GM18951 (cell line): ENCODE data around the gene ARL17B.
"Not testable (repeated sequence)": the region's sequence is repeated elsewhere in the genome, so short reads cannot be mapped to it uniquely, and the experiment has no call there.

ENCODE experiments used
- POLR2A ChIP-seq: IDR thresholded peaks from 4 replicates; pipeline ENCODE4 v1.6.1; 2011; ENCODE audit warnings: mild to moderate bottlenecking; ENCODE audit not compliant: insufficient read length, insufficient read depth; ENCODE audit errors: extremely low read depth
- in situ Hi-C: fragments of 300-500 bp; cut with MboI; formaldehyde crosslinking; loops from one replicate; pipeline ENCODE4 v1.12.0; 2022; ENCODE audit warnings: low sequenced_read_pairs, mixed read lengths, inconsistent platforms; ENCODE audit not compliant: unreplicated experiment

The ARL17B gene

DNA sequence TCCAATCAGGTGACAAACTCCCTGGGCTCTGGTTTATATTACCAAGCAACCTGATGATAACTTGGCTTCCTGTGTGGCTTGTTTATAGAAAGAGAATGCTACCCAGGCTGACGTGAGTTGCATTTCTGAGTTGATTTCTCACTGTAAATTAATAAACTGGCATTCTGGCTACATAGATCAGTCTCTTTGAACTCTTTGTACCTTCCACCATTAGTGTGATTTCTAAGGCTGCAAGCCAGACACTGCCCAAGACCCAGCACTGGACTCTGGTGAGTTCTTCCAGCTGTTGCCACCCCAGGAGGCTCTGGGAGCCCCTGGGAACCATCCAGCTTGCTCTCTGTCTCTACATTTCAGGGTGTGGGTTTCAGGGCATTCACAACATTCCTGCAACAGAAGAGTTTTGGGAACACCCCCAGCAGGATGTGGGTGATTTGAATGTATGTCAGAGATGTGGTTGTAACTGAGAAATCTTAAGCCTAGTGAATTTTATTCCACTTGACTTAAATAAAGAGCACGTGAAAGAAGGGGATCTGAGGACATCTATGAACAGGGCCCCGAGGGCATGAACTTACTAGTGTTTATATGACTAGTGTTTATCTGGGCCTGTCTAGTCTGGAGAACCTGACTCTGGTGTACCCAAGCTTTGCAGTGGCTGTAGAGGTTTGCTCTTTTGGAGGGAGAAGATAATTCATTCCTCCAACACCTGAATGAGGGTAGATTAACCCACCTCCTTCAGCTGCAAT, 96.9 kb downstream of the ARL17B start:
- no peak for TF ChIP-seq POLR2A
- in situ Hi-C loops: loop anchor here (25.0 kb wide), 1 partner anchor 98 kb away; the partner anchor contains the start of gene ARL17B

DNA sequence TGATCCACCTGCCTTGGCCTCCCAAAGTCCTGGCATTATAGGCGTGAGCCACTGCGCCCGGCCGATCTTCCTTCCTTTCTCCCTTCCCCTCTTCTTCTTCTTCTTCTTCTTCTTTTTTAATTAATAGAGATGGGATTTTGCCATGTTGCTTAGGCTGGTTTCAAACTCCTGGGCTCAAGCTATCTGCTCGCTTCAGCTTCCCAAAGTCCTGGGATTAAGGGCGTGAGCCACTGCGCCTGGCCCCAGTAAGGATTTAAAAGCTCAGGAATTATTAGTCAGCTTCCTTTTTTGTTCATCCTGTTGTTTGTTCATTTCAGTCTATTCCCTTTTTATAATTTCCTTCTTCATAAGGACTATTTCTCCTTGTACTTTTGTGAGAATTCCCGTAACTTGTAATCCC, 99.3 kb downstream of the ARL17B start:
- TF ChIP-seq POLR2A: no peak
- in situ Hi-C loops: loop anchor here (25.0 kb wide), 1 partner anchor 100 kb away; the partner anchor contains the start of gene ARL17B

DNA sequence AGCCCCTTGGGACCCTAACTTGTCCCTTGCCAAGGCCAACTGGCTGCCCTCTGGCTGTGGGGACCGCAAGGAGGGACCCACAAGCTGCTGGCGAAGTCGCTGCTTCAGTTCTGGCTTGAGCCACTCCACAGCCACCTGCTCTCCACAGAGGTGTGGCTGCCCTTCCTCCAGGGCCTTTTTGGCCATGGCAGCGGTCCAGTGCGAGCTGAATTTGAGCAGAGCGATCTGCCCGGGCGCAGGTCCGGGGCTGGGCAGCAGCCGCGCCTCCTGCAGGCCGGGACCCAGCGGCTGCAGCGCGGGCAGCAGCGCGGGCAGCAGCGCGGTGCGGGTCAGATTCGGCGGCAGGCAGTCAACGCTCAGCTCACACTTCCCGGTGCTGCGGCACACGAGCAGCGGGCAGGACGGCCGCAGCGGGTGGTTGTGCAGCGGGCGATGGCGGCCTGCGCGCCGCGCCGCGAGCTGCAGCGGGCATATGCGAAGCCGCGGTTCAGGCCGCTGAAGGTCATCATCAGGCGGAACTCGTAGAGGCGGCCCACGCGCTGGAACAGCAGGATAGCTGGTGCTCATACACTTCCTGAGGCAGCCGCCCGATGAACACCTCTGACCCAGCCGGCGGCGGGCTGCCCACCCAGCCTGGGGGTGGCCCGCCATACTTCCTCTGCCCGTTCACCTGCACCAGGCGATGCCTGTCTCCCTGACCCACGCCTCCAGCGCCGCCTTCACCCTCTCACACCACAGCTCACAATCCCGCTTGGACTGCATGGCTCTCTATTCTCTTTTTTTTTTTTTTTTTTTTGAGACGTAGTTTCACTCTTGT, 101.5 kb downstream of the ARL17B start:
- in situ Hi-C loops: loop anchor here (5.0 to 25.0 kb wide), 2 partner anchors 102 to 668 kb away; partner anchors contain the start of gene ARL17B

DNA sequence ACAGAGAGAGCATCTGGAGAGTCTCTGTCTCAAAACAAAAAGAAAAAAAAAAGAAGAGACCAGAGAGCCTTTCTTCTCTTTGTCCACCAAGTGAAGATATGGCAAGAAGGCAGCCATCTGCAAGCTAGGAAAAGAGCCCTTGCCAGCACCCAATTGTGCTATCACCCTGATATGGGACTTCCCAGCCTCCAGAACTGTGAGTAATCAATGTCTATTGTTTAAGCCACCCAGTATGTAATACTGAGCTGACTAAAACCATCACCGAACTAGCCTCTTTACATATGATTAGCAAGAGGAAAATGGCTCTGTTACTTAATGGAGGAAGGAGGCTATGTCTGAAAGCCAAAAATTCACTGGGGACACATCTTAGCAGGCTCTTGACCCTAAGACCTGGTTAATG, 105.2 kb downstream of the ARL17B start:
- in situ Hi-C loops: loop anchor here (5.0 to 25.0 kb wide), 2 partner anchors 106 to 664 kb away; partner anchors contain the start of gene ARL17B

DNA sequence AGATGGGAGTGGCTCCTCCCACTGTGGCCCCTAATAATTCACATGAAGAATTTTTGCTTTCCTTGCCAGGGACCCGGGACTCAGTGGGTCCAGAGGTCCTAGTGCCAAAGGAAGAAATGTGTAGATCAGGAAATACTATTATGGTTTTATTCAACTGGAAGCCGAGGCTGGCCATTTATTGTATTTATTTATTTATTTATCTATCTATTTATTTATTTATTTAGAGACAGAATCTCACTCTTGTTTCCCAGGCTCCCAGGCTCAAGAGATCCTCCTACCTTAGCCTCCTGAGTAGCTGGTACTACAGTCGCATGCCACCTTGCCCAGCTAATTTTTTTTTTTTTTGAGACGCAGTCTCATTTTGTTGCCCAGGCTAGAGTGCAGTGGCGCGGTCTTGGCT, 107.4 kb downstream of the ARL17B start:
- in situ Hi-C loops: loop anchor here (25.0 kb wide), 1 partner anchor 108 kb away; the partner anchor contains the start of gene ARL17B

DNA sequence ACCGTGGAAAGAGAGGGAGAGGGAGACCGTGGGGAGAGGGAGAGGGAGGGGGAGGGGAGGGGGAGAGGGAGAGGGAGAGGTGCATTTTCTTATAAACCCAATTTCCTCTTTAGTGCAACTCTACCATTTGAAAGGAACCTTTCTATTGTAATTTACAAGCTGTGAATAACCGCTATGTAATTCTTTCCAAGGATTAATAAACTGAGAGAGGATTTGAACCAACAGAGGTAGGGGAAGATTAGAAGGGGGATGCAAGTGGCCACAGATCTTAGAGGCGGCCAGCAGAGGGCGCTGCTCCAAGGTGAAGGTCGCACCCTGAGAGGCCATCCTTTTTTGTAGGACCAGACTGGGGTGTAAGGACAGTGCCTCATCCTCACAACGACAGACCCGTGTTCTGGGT, 107.8 kb downstream of the ARL17B start:
- in situ Hi-C loops: loop anchor here (25.0 kb wide), 1 partner anchor 109 kb away; the partner anchor contains the start of gene ARL17B

DNA sequence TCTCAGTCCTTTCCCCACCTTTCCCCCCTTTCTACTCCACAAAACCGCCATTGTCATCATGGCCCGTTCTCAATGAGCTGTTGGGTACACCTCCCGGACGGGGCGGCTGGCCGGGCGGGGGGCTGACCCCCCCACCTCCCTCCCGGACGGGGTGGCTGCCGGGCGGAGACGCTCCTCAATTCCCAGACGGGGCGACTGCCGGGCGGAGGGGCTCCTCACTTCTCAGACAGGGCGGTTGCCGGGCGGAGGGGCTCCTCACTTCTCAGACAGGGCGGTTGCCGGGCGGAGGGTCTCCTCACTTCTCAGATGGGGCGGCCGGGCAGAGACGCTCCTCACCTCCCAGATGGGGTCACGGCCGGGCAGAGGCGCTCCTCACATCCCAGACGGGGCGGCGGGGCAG, 108.8 kb downstream of the ARL17B start:
- in situ Hi-C loops: loop anchor here (25.0 kb wide), 1 partner anchor 109 kb away; the partner anchor contains the start of gene ARL17B

DNA sequence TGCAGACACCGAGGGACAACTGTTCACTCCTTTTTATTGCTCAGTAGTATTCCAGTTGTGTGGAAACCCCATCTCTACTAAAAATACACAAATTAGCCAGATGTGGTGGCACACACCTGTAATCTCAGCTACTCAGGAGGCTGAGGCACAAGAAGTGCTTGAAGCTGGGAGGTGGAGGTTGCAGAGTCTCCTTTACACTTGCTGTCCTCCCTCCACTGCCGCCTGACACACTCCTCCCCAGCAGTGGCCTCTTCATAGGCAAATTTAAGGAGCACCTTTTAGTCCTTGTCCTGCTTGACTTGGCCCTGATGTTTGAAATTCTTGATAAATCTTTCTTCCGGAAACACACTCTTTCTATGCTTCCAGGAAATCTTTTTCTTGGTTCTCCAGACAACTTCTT, 112.4 kb downstream of the ARL17B start:
- in situ Hi-C loops: not testable (repeated sequence)

DNA sequence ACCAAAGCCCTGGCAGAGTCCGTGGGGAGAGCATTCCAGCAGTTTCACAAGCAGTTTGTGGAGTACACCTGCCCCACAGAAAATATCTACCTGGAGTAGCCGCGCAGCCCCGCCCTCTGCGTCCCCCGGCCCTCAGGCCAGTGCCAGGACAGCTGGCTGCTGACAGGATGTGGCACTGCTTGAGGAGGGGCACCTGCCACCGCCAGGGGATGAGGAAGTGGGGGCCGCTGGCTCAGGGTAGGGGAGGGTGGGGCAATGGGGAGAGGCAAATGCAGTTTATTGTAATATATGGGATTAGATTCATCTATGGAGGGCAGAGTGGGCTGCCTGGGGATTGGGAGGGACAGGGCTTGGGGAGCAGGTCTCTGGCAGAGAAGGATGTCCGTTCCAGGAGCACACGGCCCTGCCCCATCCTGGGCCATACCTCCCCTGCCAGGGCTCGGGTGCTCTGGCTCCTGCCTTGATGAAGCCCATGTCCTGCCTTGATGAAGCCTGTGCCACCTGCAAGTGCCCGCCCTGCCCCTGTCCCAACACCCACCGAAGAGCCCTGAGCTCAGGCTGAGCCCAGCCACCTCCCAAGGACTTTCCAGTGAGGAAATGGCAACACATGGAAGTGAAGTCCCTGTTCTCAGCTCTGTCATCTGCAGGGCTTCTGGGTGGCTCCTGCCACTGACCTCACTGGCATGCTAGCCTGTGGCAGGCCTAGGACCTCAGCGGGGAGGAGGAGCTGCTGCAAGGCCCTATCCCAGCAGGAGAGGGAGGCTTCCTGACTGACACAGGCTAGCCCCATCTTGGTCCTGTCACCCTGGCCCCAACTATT, 116.4 kb downstream of the ARL17B start:
- in situ Hi-C loops: not testable (repeated sequence)

DNA sequence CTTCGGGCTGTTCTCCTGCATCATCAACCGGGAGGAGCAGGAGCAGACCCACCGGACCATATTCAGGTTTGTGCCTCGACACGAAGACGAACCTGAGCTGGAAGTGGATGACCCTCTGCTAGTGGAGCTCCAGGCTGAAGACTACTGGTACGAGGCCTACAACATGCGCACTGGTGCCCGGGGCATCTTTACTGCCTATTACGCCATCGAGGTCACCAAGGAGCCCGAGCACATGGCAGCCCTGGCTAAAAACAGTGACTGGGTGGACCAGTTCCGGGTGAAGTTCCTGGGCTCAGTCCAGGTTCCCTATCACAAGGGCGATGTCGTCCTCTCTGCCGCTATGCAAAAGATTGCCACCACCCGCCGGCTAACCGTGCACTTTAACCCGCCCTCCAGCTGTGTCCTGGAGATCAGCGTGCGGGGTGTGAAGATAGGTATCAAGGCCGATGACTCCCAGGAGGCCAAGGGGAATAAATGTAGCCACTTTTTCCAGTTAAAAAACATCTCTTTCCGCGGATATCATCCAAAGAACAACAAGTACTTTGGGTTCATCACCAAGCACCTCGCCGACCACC, 117.1 kb downstream of the ARL17B start:
- in situ Hi-C loops: not testable (repeated sequence)

DNA sequence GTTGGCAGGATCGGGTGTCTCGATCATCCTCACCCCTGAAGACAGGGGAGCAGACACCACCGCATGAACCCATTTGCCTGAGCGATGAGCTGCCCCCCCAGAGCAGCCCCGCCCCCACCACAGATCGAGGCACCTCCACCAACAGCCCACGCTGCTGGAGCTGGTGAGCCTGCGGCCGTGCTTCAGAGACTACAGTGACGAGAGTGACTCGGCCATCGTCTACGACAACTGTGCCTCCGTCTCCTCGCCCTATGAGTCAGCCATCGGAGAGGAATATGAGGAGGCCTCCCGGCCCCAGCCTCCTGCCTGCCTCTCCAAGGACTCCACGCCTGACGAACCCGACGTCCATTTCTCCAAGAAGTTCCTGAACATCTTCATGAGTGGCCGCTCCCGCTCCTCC, 117.6 kb downstream of the ARL17B start:
- in situ Hi-C loops: not testable (repeated sequence)

DNA sequence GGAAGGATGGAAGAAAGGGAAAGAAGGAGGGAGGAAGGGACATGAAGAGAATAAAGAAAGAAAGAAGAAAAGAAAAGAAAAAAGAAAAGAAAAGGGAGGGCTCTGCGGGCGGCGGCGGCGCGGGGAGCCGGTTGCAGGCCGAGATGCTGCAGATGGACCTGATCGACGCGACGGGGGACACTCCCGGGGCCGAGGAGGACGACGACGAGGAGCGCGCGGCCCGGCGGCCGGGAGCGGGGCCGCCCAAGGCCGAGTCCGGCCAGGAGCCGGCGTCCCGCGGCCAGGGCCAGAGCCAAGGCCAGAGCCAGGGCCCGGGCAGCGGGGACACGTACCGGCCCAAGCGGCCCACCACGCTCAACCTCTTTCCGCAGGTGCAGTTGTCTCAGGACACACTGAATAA, 118.1 kb downstream of the ARL17B start:
- in situ Hi-C loops: not testable (repeated sequence)

DNA sequence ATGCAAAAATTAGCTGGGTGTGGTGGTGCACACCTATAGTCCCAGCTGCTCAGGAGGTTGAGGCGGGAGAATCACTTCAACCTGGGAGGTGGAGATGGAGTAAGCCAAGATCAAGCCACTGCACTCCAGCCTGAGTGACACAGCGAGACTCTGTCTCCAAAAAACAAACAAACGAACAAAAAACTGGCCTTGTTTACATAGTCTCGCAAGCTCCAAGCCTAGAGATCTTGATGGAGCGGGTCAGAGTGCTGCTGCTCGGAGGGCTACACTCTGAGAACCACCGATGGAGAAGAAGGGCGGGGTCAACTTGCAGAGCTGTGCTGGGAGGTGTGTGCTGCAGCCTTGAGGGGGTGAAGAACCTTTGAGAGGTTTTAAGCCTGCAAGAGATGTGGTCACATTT, 130.2 kb downstream of the ARL17B start:
- in situ Hi-C loops: loop anchor here (10.0 kb wide), 1 partner anchor 617 kb away; no protein-coding TSS in a partner anchor
